ENCODE measurements around the gene ZNF396. TPM values are rescaled to one million over a fixed set of nuclear protein-coding genes. Genes with fewer than 3 reads are reported as not detected.

Gene ZNF396
- total and polyA plus RNA-seq, 2 donors (not counting 1 experiment from before 2014, with no cell fraction given): 0.40 to 3.2 TPM

GRCh38 chr18:35328868-35329267 is 48.3 kb downstream of the ZNF396 start:
- intact Hi-C loops (cut with micrococcal nuclease): no loop called here
- ATAC-seq (ENCODE audit: low read depth) (no peak), DNase-seq (no peak)
- Histone ChIP-seq H3K9me3 (ENCODE audit: control extremely low read depth in 1 of 3, control insufficient read depth in 2 of 3, insufficient read depth in 1 of 3, low read length in 2 of 3) (no peaks in the 10 kb centered on the region), H4K20me1 (ENCODE audit: control insufficient read depth, insufficient read depth, low read length, poor library complexity, severe bottlenecking) (peaks cover 12% of the 10 kb centered on the region), H3K27me3 (replicated peaks in 1 of 4; ENCODE audit: control extremely low read depth in 1 of 4, control insufficient read depth in 3 of 4, insufficient read depth in 4 of 4, low read length in 3 of 4) (no peaks in the 10 kb centered on the region), H3K4me2 (replicated peaks; ENCODE audit: low read depth, low read length, poor library complexity, severe bottlenecking) (no peak overlapping the region), H3K9ac (ENCODE audit: low read length) (no peak overlapping the region), H3K36me3 (replicated peaks in 1 of 2; ENCODE audit: control extremely low read depth in 1 of 2, control insufficient read depth in 1 of 2, extremely low read depth in 1 of 2, insufficient read depth in 2 of 2, low read length in 1 of 2) (peaks cover 13 to 20% of the 10 kb centered on the region in 2 experiments), H3K27ac (ENCODE audit: low read length in 2 of 2) (no peak overlapping the region), H2AFZ (ENCODE audit: insufficient read depth, low read depth, low read length, poor library complexity, severe bottlenecking) (no peak overlapping the region), H3K4me3 (ENCODE audit: control extremely low read depth in 1 of 5, extremely low read depth in 1 of 5, insufficient read depth in 1 of 5, low read depth in 2 of 5, low read length in 4 of 5) (no peak overlapping the region), H3K79me2 (ENCODE audit: control insufficient read depth, insufficient read depth, low read length) (peaks cover 3% of the 10 kb centered on the region), H3K4me1 (ENCODE audit: control insufficient read depth in 2 of 2, insufficient read depth in 2 of 2, low read length in 2 of 2) (no peaks in the 10 kb centered on the region)
- Mint-ChIP-seq H3K4me1 (no peaks in the 10 kb centered on the region), H3K4me3 (no peak overlapping the region), H3K27me3 (no peaks in the 10 kb centered on the region), H3K9me3 (ENCODE audit: insufficient read depth) (peaks cover 5% of the 10 kb centered on the region), H3K27ac (no peak overlapping the region)
- ChIA-PET CTCF (no interaction called here), POLR2A (no interaction called here)
- no peak for TF ChIP-seq CTCF (IDR thresholded peaks at IDR 0.05)
- TF ChIP-seq EZH2 (IDR thresholded peaks at IDR 0.05; ENCODE audit: borderline replicate concordance, insufficient read depth, low read depth, low read length, poor library complexity, severe bottlenecking): no peak

- no peak for TF ChIP-seq CTCF (IDR thresholded peaks at IDR 0.05)
- no peak for TF ChIP-seq EZH2 (IDR thresholded peaks at IDR 0.05; ENCODE audit: borderline replicate concordance, insufficient read depth, low read depth, low read length, poor library complexity, severe bottlenecking)
- Histone ChIP-seq H3K9ac (ENCODE audit: low read length) (no peak overlapping the region), H3K4me1 (ENCODE audit: control insufficient read depth in 2 of 2, insufficient read depth in 2 of 2, low read length in 2 of 2) (no peaks in the 10 kb centered on the region), H2AFZ (ENCODE audit: insufficient read depth, low read depth, low read length, poor library complexity, severe bottlenecking) (no peak overlapping the region), H3K9me3 (ENCODE audit: control extremely low read depth in 1 of 3, control insufficient read depth in 2 of 3, insufficient read depth in 1 of 3, low read length in 2 of 3) (no peaks in the 10 kb centered on the region), H3K4me3 (ENCODE audit: control extremely low read depth in 1 of 5, extremely low read depth in 1 of 5, insufficient read depth in 1 of 5, low read depth in 2 of 5, low read length in 4 of 5) (no peak overlapping the region), H3K27ac (ENCODE audit: low read length in 2 of 2) (no peak overlapping the region), H4K20me1 (ENCODE audit: control insufficient read depth, insufficient read depth, low read length, poor library complexity, severe bottlenecking) (peaks cover 4% of the 10 kb centered on the region), H3K79me2 (ENCODE audit: control insufficient read depth, insufficient read depth, low read length) (no peaks in the 10 kb centered on the region), H3K36me3 (replicated peaks in 1 of 2; ENCODE audit: control extremely low read depth in 1 of 2, control insufficient read depth in 1 of 2, extremely low read depth in 1 of 2, insufficient read depth in 2 of 2, low read length in 1 of 2) (peaks cover under 1 to 5% of the 10 kb centered on the region in 2 experiments), H3K27me3 (replicated peaks in 1 of 4; ENCODE audit: control extremely low read depth in 1 of 4, control insufficient read depth in 3 of 4, insufficient read depth in 4 of 4, low read length in 3 of 4) (no peaks in the 10 kb centered on the region), H3K4me2 (replicated peaks; ENCODE audit: low read depth, low read length, poor library complexity, severe bottlenecking) (no peak overlapping the region)
- H3K27ac Mint-ChIP-seq: no peak overlapping the region
- intact Hi-C loops (cut with micrococcal nuclease): no loop called here
- DNase-seq (no peak), ATAC-seq (ENCODE audit: low read depth) (no peak)
- H3K27me3 Mint-ChIP-seq: no peaks in the 10 kb centered on the region
- H3K4me1 Mint-ChIP-seq: no peaks in the 10 kb centered on the region
- CTCF ChIA-PET: no interaction called here
- no CpG with 5 or more reads among the region's 3 CpGs for WGBS (ENCODE audit: insufficient coverage)
- POLR2A ChIA-PET: no interaction called here
- H3K4me3 Mint-ChIP-seq: no peak overlapping the region
- peaks cover 5% of the 10 kb centered on the region for H3K9me3 Mint-ChIP-seq (ENCODE audit: insufficient read depth)
Observed at GRCh38 chr18:35326695-35327387, 50.3 kb downstream of the ZNF396 start.

Data from B cell (primary cell).